Stimulated activated naive CD4-positive, alpha-beta T cell treated with Interleukin-2 at 50 U/mL for 16 hours (primary cell): Measurements from ENCODE around the gene TSNAX.

Source experiments
- DNase-seq: peaks from one replicate; lab custom pipeline; 2025; lab: John Stamatoyannopoulos, UW

The TSNAX gene

GRCh38 chr1:231518485-231519034 lies 9.9 kb upstream of the TSNAX start:
- no peak for DNase-seq

- DNase-seq = no peak
Measured at GRCh38 chr1:231519166-231519565, 9.3 kb upstream of the TSNAX start.

- DNase-seq = no peak
Measured at GRCh38 chr1:231522038-231522437, 6.4 kb upstream of the TSNAX start.

GRCh38 chr1:231522931-231523642 lies 5.4 kb upstream of the TSNAX start:
- no peak for DNase-seq

- no peak for DNase-seq
Measured at GRCh38 chr1:231523816-231524215, 4.7 kb upstream of the TSNAX start.

GRCh38 chr1:231526536-231526935 lies 1.9 kb upstream of the TSNAX start:
- no peak for DNase-seq

GRCh38 chr1:231527586-231528171 lies 790 bp upstream of the TSNAX start:
- no peak for DNase-seq

- no peak for DNase-seq
Measured at GRCh38 chr1:231533240-231533639, 4.8 kb downstream of the TSNAX start.

GRCh38 chr1:231534703-231535159 lies 6.3 kb downstream of the TSNAX start:
- DNase-seq = no peak

GRCh38 chr1:231536099-231536498 lies 7.6 kb downstream of the TSNAX start:
- no peak for DNase-seq

GRCh38 chr1:231540847-231541246 lies 12.4 kb downstream of the TSNAX start:
- DNase-seq = no peak

GRCh38 chr1:231541842-231542241 lies 13.4 kb downstream of the TSNAX start:
- DNase-seq = no peak

- no peak for DNase-seq
Measured at GRCh38 chr1:231544943-231545592, 16.6 kb downstream of the TSNAX start.

- no peak for DNase-seq
Measured at GRCh38 chr1:231546693-231547092, 18.2 kb downstream of the TSNAX start.

- no peak for DNase-seq
Measured at GRCh38 chr1:231549733-231550447, 21.4 kb downstream of the TSNAX start.

- DNase-seq = no peak
Measured at GRCh38 chr1:231550448-231550781, 21.9 kb downstream of the TSNAX start.

GRCh38 chr1:231553320-231553719 lies 24.9 kb downstream of the TSNAX start:
- no peak for DNase-seq

GRCh38 chr1:231554969-231555368 lies 26.5 kb downstream of the TSNAX start:
- no peak for DNase-seq

- DNase-seq = no peak
Measured at GRCh38 chr1:231557411-231557810, 28.9 kb downstream of the TSNAX start.

- no peak for DNase-seq
Measured at GRCh38 chr1:231557898-231558707, 29.6 kb downstream of the TSNAX start.

- DNase-seq = no peak
Measured at GRCh38 chr1:231558708-231559185, 30.3 kb downstream of the TSNAX start.
